Astrocyte (in vitro differentiated cells and primary cell): ENCODE data around the gene INTS13. TPM values are rescaled to one million over a fixed set of nuclear protein-coding genes. Genes with fewer than 3 reads are reported as not detected.

Source experiments
- DNase-seq: peaks from one replicate; pipeline ENCODE4 v3.0.0-alpha.2; 2010; ENCODE audit warnings: low read depth
- FAIRE-seq: peaks from 2 replicates; lab custom pipeline; 2011; peaks lifted over from hg19 to GRCh38; lab: Jason Lieb, UNC
- H2AFZ ChIP-seq: 2 replicates; pipeline ENCODE4 v1.6.0; 2012; ENCODE audit warnings: low read depth, low read length, inconsistent platforms
- H3K27ac ChIP-seq: 2 replicates; pipeline ENCODE4 v1.5.1; 2011; ENCODE audit warnings: low read depth, low read length, inconsistent platforms
- H3K27me3 ChIP-seq: 2 replicates; pipeline ENCODE4 v1.6.0; 2011; ENCODE audit warnings: low read length, inconsistent platforms; ENCODE audit not compliant: insufficient read depth
- H3K36me3 ChIP-seq: 2 replicates; pipeline ENCODE4 v1.5.1; 2011; ENCODE audit warnings: low read length, inconsistent platforms; ENCODE audit not compliant: insufficient read depth
- H3K4me1 ChIP-seq: 2 replicates; pipeline ENCODE4 v1.5.1; 2011; ENCODE audit warnings: low read length, inconsistent platforms; ENCODE audit not compliant: insufficient read depth
- H3K4me2 ChIP-seq: 2 replicates; pipeline ENCODE4 v1.6.0; 2012; ENCODE audit warnings: low read length, inconsistent platforms
- H3K4me3 ChIP-seq: 2 replicates; pipeline ENCODE4 v1.5.1; 2011; ENCODE audit warnings: low read depth, mild to moderate bottlenecking, low read length, inconsistent platforms; ENCODE audit not compliant: insufficient read depth
- H3K79me2 ChIP-seq: 2 replicates; pipeline ENCODE4 v1.6.0; 2012; ENCODE audit warnings: mild to moderate bottlenecking, low read length, inconsistent platforms; ENCODE audit not compliant: insufficient read depth
- H3K9ac ChIP-seq: 2 replicates; pipeline ENCODE4 v1.6.0; 2012; ENCODE audit warnings: mild to moderate bottlenecking, low read length, inconsistent platforms
- H3K9me3 ChIP-seq: 2 replicates; pipeline ENCODE4 v1.5.1; 2012; ENCODE audit warnings: low read depth, mild to moderate bottlenecking, low read length, inconsistent platforms; ENCODE audit not compliant: insufficient read depth
- H4K20me1 ChIP-seq: 2 replicates; pipeline ENCODE4 v1.6.0; 2012; ENCODE audit warnings: low read length, inconsistent platforms; ENCODE audit not compliant: insufficient read depth
- H3K27ac Mint-ChIP-seq: one replicate; pipeline ENCODE4 v1.8.0; 2021; ENCODE audit warnings: mild to moderate bottlenecking, mixed read lengths; ENCODE audit not compliant: unreplicated experiment
- H3K27me3 Mint-ChIP-seq: one replicate; pipeline ENCODE4 v1.8.0; 2021; ENCODE audit warnings: low read depth, mixed read lengths; ENCODE audit not compliant: unreplicated experiment
- H3K36me3 Mint-ChIP-seq: one replicate; pipeline ENCODE4 v1.8.0; 2021; ENCODE audit warnings: low read depth, mixed read lengths; ENCODE audit not compliant: unreplicated experiment
- H3K4me1 Mint-ChIP-seq: one replicate; pipeline ENCODE4 v1.8.0; 2021; ENCODE audit warnings: low read depth, mixed read lengths; ENCODE audit not compliant: unreplicated experiment
- H3K4me3 Mint-ChIP-seq: one replicate; pipeline ENCODE4 v1.8.0; 2021; ENCODE audit warnings: mild to moderate bottlenecking, moderate library complexity, mixed read lengths; ENCODE audit not compliant: unreplicated experiment
- H3K9me3 Mint-ChIP-seq: one replicate; pipeline ENCODE4 v1.8.0; 2021; ENCODE audit warnings: mild to moderate bottlenecking, mixed read lengths; ENCODE audit not compliant: unreplicated experiment
- EZH2 ChIP-seq: IDR thresholded peaks from 2 replicates; pipeline ENCODE4 v1.6.1; 2012; ENCODE audit warnings: mild to moderate bottlenecking, low read length, inconsistent platforms; ENCODE audit not compliant: insufficient read depth
- total RNA-seq: library from RNA; stranded (reverse); gene quantifications from 2 replicates; pipeline ENCODE4 v1.2.1, GENCODE V29; 2021
- TF ChIP-seq, protein P1 (sequence below): IDR thresholded peaks from 2 replicates; pipeline ENCODE4 v1.5.1; 2011; ENCODE audit warnings: low read depth, mild to moderate bottlenecking, inconsistent platforms, low read length, moderate library complexity; ENCODE audit not compliant: insufficient read depth

Gene INTS13
- total RNA-seq, 1 donor from 2014 or later: 33.7 TPM

DNA sequence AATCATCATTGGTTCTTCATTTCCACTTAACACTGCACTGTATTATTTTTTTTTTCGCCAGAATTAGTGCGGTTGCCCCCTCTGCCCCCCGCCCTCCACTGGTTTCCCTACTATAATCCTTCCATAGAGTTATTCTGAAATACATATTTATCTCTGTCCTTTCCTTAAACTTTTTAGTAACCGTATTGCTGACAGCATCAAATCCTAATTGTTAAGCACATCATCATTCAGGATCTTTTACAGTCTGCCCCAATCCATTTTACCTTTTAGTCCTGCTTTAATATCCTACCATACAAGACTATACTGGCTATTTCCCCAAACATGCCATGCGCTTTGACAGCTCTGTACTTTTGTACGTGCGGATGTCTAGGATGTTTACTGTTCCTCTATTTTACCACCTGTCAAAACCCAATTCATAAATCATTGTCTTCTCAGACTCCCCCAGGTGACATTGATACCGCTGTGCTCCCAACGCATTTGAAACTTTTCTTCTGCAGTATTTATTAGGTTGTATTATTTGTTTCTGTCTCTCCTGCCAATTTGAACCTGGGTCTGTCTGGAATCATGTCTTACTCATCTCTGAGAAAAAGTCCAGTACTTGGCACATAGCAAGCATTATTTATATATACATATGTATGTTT, 1.5 kb upstream of the INTS13 start:
- TF ChIP-seq, protein P1, sequence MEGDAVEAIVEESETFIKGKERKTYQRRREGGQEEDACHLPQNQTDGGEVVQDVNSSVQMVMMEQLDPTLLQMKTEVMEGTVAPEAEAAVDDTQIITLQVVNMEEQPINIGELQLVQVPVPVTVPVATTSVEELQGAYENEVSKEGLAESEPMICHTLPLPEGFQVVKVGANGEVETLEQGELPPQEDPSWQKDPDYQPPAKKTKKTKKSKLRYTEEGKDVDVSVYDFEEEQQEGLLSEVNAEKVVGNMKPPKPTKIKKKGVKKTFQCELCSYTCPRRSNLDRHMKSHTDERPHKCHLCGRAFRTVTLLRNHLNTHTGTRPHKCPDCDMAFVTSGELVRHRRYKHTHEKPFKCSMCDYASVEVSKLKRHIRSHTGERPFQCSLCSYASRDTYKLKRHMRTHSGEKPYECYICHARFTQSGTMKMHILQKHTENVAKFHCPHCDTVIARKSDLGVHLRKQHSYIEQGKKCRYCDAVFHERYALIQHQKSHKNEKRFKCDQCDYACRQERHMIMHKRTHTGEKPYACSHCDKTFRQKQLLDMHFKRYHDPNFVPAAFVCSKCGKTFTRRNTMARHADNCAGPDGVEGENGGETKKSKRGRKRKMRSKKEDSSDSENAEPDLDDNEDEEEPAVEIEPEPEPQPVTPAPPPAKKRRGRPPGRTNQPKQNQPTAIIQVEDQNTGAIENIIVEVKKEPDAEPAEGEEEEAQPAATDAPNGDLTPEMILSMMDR: no peak
- no peak for TF ChIP-seq EZH2
- Histone ChIP-seq H3K36me3 (no peaks in the 10 kb centered on the region), H3K27ac (peak overlapping the region; percentile 96), H3K27me3 (no peaks in the 10 kb centered on the region), H3K4me2 (peak overlapping the region; percentile 90), H3K9me3 (no peaks in the 10 kb centered on the region), H3K4me1 (peaks cover 26% of the 10 kb centered on the region), H2AFZ (no peak overlapping the region), H3K79me2 (peaks cover 94% of the 10 kb centered on the region), H4K20me1 (peaks cover 62% of the 10 kb centered on the region), H3K4me3 (peak overlapping the region; percentile 97), H3K9ac (peak overlapping the region; percentile 97)
- Mint-ChIP-seq H3K4me3 (peak overlapping the region; percentile 99), H3K9me3 (no peaks in the 10 kb centered on the region), H3K4me1 (peaks cover 26% of the 10 kb centered on the region), H3K27me3 (no peaks in the 10 kb centered on the region), H3K27ac (peak overlapping the region; percentile 99), H3K36me3 (peaks cover 3% of the 10 kb centered on the region)
- DNase-seq (no peak), FAIRE-seq (no peak)

DNA sequence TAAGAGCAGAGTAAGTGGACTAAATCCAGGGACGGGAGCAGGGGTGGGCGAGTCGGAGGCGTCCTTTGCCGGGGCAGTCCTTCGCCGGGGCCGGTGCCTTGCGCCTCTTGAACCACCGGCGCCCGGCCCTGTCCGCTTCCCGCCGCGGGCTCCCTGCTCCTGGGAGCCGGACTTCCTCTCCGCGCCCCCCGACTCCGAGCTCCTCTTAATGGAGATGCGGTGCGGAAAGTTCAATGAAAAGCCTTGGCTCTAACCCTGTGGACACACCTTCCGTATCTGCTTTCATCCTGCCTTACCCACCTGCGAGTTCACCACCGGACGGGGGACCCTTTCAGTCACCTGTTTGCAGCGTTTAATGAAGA, 901 bp upstream of the INTS13 start:
- H3K27ac ChIP-seq: peak overlapping the region; percentile 96
- peak overlapping the region; percentile 97 for H3K4me3 ChIP-seq
- H2AFZ ChIP-seq: peak overlapping the region; percentile 92
- H3K4me1 ChIP-seq: peaks cover 26% of the 10 kb centered on the region
- no peaks in the 10 kb centered on the region for H3K9me3 ChIP-seq
- Mint-ChIP-seq H3K27ac (peak overlapping the region; percentile 99), H3K27me3 (no peaks in the 10 kb centered on the region), H3K4me3 (peak overlapping the region; percentile 99), H3K9me3 (no peaks in the 10 kb centered on the region), H3K4me1 (peaks cover 26% of the 10 kb centered on the region), H3K36me3 (peaks cover under 1% of the 10 kb centered on the region)
- H3K9ac ChIP-seq: peak overlapping the region; percentile 97
- peak overlapping the region; percentile 90 for H3K4me2 ChIP-seq
- H3K36me3 ChIP-seq: no peaks in the 10 kb centered on the region
- TF ChIP-seq, protein P1: no peak
- TF ChIP-seq EZH2: no peak
- DNase-seq (no peak), FAIRE-seq (no peak)
- peaks cover 94% of the 10 kb centered on the region for H3K79me2 ChIP-seq
- H4K20me1 ChIP-seq: peaks cover 56% of the 10 kb centered on the region
- H3K27me3 ChIP-seq: no peaks in the 10 kb centered on the region

DNA sequence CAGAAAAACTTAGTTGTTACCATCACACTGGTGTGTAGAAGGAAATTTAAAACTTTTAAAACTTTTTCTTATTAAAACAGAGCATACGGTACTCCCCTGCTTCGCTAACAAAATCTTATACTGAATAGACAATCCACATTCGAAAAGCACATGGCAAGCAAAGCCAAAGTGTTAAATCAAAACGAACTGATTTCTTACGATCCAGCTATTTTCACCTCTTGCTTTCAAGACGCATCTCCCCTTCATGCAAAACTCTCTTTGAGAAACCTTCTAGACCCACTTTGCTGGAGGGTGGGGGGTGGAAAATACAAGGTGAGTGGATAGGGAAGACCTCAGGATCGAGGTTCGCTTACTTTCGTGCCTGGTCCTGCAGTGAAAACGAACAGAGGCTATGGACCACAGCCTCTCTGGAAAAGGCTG, 328 bp downstream of the INTS13 start:
- no peaks in the 10 kb centered on the region for H3K9me3 ChIP-seq
- no peaks in the 10 kb centered on the region for H3K9me3 Mint-ChIP-seq
- H3K4me1 ChIP-seq: peaks cover 26% of the 10 kb centered on the region
- peak overlapping the region; percentile 97 for H3K9ac ChIP-seq
- H3K79me2 ChIP-seq: peaks cover 93% of the 10 kb centered on the region
- peak overlapping the region; percentile 96 for H3K27ac ChIP-seq
- no peaks in the 10 kb centered on the region for H3K27me3 Mint-ChIP-seq
- H2AFZ ChIP-seq: peak overlapping the region; percentile 67
- H3K27me3 ChIP-seq: no peaks in the 10 kb centered on the region
- no peaks in the 10 kb centered on the region for H3K36me3 Mint-ChIP-seq
- TF ChIP-seq EZH2: no peak
- TF ChIP-seq, protein P1: no peak
- H3K27ac Mint-ChIP-seq: peak overlapping the region; percentile 99
- peaks cover 23% of the 10 kb centered on the region for H3K4me1 Mint-ChIP-seq
- no peak for DNase-seq
- peak overlapping the region; percentile 97 for H3K4me3 ChIP-seq
- FAIRE-seq: no peak
- H4K20me1 ChIP-seq: peaks cover 46% of the 10 kb centered on the region
- H3K4me3 Mint-ChIP-seq: peak overlapping the region; percentile 99
- H3K36me3 ChIP-seq: peaks cover under 1% of the 10 kb centered on the region
- peak overlapping the region; percentile 90 for H3K4me2 ChIP-seq
